Measurements from ENCODE around the gene HTR1E. TPM values are rescaled to one million over a fixed set of nuclear protein-coding genes. Genes with fewer than 3 reads are reported as not detected.

HTR1E gene
- polyA plus RNA-seq, 1 experiment: not detected

GRCh38 chr6:86934365-86934764 is 3.0 kb upstream of the HTR1E start:
- ChIA-PET CTCF (interaction anchor here (0.8 kb wide), 1 partner anchor 23 kb away, joined by 4 read pairs; no protein-coding TSS in a partner anchor), POLR2A (no interaction called here)
- H3K36me3 ChIP-seq (ENCODE audit: control insufficient read depth, insufficient read depth, low read length): no peaks in the 10 kb centered on the region
- no peak overlapping the region for H3K4me3 ChIP-seq (ENCODE audit: low read depth, low read length)
- no peak for TF ChIP-seq CTCF (IDR thresholded peaks at IDR 0.05; ENCODE audit: insufficient read depth, low read depth, low read length)
- H3K27me3 ChIP-seq (ENCODE audit: control insufficient read depth, insufficient read depth, low read length): peaks cover 3% of the 10 kb centered on the region; the same call in 1 of the 2 replicates
- DNase-seq (ENCODE audit: low read depth): no peak

GRCh38 chr6:86936834-86937218 is 502 bp upstream of the HTR1E start:
- POLR2A ChIA-PET: no interaction called here
- Histone ChIP-seq H3K4me3 (ENCODE audit: low read depth, low read length) (no peak overlapping the region), H3K36me3 (ENCODE audit: control insufficient read depth, insufficient read depth, low read length) (no peaks in the 10 kb centered on the region), H3K27me3 (ENCODE audit: control insufficient read depth, insufficient read depth, low read length) (peaks cover 3% of the 10 kb centered on the region; the same call in 1 of the 2 replicates)
- CTCF ChIA-PET: interaction anchor here (0.9 kb wide), 1 partner anchor 19 kb away, joined by 3 read pairs; no protein-coding TSS in a partner anchor
- TF ChIP-seq CTCF (IDR thresholded peaks at IDR 0.05; ENCODE audit: insufficient read depth, low read depth, low read length): no peak
- no peak for DNase-seq (ENCODE audit: low read depth)

GRCh38 chr6:86938814-86939213 is 1.5 kb downstream of the HTR1E start:
- Histone ChIP-seq H3K27me3 (ENCODE audit: control insufficient read depth, insufficient read depth, low read length) (peaks cover 3% of the 10 kb centered on the region; the same call in 1 of the 2 replicates), H3K36me3 (ENCODE audit: control insufficient read depth, insufficient read depth, low read length) (no peaks in the 10 kb centered on the region), H3K4me3 (ENCODE audit: low read depth, low read length) (no peak overlapping the region)
- TF ChIP-seq CTCF (IDR thresholded peaks at IDR 0.05; ENCODE audit: insufficient read depth, low read depth, low read length): no peak
- no peak for DNase-seq (ENCODE audit: low read depth)
- ChIA-PET POLR2A (no interaction called here), CTCF (no interaction called here)

- CTCF ChIA-PET: no interaction called here
- Histone ChIP-seq H3K36me3 (ENCODE audit: control insufficient read depth, insufficient read depth, low read length) (no peaks in the 10 kb centered on the region), H3K4me3 (ENCODE audit: low read depth, low read length) (no peak overlapping the region), H3K27me3 (ENCODE audit: control insufficient read depth, insufficient read depth, low read length) (peaks cover 3% of the 10 kb centered on the region; the same call in 1 of the 2 replicates)
- no peak for DNase-seq (ENCODE audit: low read depth)
- TF ChIP-seq CTCF (IDR thresholded peaks at IDR 0.05; ENCODE audit: insufficient read depth, low read depth, low read length): no peak
- POLR2A ChIA-PET: no interaction called here
These were observed 4.1 kb downstream of the HTR1E start for GRCh38 chr6:86941461-86941860.

GRCh38 chr6:86942769-86943516 is 5.6 kb downstream of the HTR1E start:
- ChIA-PET POLR2A (no interaction called here), CTCF (interaction anchor here (0.9 kb wide), 1 partner anchor 1963 kb away, joined by 4 read pairs; no protein-coding TSS in a partner anchor)
- TF ChIP-seq CTCF (IDR thresholded peaks at IDR 0.05; ENCODE audit: insufficient read depth, low read depth, low read length): no peak
- DNase-seq (ENCODE audit: low read depth): no peak
- Histone ChIP-seq H3K36me3 (ENCODE audit: control insufficient read depth, insufficient read depth, low read length) (no peaks in the 10 kb centered on the region), H3K4me3 (ENCODE audit: low read depth, low read length) (no peak overlapping the region), H3K27me3 (ENCODE audit: control insufficient read depth, insufficient read depth, low read length) (0 out of 2 replicates have a peak, but pooled peaks cover 1% of the 10 kb centered on the region)
